ENCODE data around the gene ZKSCAN1.
"Not testable (repeated sequence)": the region's sequence is repeated elsewhere in the genome, so short reads cannot be mapped to it uniquely, and the experiment has no call there.

The ZKSCAN1 gene

DNA sequence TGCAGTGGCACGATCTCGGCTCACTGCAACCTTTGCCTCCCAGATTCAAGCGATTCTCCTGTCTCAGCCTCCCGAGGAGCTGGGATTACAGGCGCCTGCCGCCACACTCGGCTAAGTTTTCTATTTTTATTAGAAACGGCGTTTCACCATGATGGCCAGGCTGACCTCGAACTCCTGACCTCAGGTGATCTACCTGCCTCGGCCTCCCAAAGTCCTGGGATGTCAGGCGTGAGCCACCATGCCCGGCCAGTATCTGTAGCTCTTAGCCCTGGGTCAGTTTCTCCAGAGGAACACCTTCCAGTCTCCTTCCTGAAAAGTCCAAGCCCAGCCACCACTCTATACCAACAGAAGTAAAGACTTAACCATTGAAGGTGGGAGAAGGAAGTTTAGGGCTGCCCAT lies 15.2 kb upstream of the ZKSCAN1 start:
- DNase-seq (ENCODE audit: low read depth in 4 of 4, low spot score in 1 of 4) = no peak

DNA sequence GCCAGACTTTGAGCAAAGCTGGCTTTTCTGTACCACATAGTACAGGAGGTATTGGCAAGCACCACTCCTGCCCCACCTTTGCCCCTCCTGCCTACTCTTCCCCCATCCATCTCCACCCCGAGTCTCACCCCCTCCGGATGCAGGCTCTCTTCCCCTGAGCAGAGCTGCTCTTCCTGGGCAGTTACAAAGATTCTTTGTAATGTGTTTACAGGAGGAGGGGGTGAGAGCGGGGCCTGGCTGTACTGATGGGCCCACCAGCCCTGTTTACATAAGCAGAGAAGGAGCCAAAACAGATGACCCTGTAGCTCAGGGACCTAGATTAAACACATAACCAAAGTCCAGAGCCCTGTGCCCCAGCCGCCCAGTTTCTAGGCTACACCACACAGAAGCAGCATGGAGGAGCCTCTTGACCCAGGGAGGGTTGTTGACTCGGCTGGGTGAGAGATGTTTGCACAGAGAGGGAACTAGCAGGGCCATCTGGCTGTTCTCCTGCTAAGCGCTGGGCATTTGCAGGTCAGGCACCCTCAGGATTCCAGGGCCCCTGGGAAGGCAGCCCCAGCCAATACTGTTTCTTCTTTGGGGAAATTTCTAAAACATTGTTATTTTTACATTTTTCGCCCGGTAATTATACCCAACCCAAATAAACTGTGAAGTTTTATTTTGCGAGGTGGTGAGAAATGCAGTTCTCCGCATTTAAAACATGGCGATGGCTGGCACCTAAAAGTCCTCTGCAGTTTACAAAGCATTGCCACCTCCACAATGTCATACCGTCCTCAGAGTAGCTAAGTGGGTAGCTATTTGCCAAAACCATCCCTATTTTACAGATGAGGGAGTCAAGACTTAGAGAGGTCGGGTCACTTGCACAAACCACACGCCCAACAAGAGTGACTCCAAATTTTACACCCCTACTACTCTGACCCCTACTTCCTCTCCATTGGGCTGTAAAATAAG lies 11.4 kb upstream of the ZKSCAN1 start:
- DNase-seq (ENCODE audit: low read depth in 4 of 4, low spot score in 1 of 4) = no peak

DNA sequence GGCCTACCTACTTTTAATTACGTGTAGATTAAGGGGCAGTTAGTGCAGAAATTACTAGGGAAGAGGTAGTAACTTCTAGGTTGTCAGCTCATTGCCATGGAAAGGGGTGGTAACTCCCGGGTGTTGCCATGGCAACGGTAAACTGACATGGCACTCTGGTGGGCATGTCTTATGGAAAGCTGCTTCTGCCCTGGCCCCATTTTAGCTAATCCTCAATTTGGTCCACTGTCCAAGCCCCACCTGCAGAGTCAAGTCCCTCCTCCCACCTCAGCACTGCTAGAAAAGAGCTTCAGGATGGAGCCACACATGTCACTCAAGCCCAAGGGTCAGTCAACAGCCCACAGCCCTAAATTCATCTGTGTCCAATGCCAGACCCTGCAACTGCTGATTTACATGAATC lies 7.5 kb upstream of the ZKSCAN1 start:
- DNase-seq (ENCODE audit: low read depth in 4 of 4, low spot score in 1 of 4) = no peak

DNA sequence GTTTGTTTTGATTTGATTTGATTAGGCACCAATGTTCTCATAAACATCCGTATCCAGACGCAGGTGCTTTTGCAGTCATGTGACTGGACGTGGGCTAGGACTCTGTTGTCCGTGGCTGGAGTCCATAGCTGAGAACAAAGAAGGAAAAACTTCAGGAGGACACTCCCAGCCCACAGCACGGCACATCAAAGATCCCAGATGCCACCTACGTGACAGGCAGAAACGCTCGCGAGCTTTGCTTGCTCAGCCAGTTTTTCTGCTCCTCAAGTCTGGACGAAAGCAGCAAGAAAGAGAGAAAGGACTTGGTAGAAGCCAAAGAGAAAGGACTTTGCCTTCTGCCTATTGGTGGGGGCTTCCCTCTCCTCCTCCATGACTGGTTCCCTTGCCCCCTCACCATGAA lies 6.9 kb upstream of the ZKSCAN1 start:
- DNase-seq (ENCODE audit: low read depth in 4 of 4, low spot score in 1 of 4) = no peak

GRCh38 chr7:100009952-100010351 lies 5.4 kb upstream of the ZKSCAN1 start:
- not testable (repeated sequence) for DNase-seq (ENCODE audit: low read depth in 4 of 4, low spot score in 1 of 4)

DNA sequence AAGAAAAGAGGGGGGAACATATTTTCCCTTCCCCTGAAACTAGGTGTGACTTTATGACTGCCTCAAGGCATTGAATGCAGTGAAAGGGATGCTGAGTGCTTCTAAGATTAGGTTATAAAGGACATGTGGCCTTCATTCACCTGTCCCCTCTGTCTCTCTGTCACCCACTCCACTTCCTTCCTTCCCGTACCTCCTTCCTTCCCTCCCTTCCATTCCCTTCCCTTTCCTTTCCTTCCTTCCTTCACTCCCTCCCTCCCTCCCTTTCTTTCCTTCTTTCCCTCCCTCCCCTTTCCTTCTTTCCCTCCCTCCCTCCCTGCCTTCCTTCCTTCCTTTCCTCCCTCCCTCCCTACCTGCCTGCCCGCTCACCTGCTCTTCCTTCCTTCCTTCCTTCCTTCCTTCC lies 4.5 kb upstream of the ZKSCAN1 start:
- no peak for DNase-seq (ENCODE audit: low read depth in 4 of 4, low spot score in 1 of 4)

DNA sequence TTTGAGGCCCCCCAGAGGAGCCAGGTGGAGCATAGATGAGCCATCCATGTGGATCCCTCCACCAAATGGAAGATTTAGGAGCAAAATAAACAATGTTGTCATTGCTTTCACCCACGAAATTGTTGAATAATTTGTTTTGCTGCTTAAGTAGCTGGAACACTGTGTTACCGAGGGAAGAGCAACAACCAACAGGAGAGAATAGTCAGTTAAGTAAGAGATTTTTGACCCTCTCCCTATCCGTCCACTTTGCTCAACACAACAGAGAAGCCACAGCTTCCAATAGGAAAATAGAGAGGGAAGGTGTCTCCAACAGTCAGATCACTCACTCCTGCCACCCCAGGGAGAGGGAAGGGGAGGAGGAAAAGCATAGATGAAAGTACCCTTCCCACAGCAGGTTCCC lies 3.9 kb upstream of the ZKSCAN1 start:
- no peak for DNase-seq (ENCODE audit: low read depth in 4 of 4, low spot score in 1 of 4)

DNA sequence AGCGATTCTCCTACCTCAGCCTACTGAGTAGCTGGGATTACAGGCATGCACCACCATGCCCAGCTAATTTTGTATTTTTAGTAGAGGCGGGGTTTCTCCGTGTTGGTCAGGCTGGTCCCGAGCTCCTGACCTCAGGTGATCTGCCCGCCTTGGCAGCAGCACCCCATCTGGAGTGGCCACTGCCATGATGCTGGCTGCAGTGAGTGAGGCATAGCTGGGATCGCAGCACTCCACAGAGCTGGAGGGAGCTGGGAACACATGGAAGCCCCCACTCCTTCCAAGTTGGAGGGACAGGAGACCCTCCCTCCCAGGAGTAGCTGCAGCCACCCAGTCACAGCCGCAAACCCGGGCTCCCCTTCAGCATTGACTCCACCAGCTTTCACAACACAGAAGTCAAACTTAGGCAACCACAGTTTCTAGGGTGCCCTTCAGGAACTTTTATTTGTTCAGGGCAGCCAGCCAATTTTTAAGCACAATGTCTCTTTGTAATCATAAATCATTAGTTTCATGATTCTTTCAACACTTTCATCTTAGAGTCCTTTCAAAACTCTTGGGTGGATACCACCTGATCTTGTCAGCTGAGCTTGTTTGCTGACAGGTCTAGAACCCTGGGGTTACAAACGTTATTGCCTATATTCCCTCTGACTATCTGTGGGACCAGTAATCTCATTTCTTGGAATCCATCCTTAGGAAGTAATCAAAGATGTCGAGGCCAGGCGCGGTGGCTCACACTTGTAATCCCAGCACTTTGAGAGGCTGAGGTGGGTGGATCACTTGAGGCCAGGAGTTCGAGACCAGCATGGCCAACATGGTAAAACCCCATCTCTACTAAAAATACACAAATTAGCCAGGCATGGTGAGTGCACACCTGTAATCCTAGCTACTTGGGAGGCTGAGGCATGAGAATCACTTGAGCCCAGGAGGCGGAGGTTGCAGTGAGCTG lies 2.7 kb upstream of the ZKSCAN1 start:
- DNase-seq (ENCODE audit: low read depth in 4 of 4, low spot score in 1 of 4) = not testable (repeated sequence)

- peak in 1 of 4 experiments; percentile 19 for DNase-seq (ENCODE audit: low read depth in 4 of 4, low spot score in 1 of 4)
Observed at GRCh38 chr7:100013328-100013676, 2.1 kb upstream of the ZKSCAN1 start.

DNA sequence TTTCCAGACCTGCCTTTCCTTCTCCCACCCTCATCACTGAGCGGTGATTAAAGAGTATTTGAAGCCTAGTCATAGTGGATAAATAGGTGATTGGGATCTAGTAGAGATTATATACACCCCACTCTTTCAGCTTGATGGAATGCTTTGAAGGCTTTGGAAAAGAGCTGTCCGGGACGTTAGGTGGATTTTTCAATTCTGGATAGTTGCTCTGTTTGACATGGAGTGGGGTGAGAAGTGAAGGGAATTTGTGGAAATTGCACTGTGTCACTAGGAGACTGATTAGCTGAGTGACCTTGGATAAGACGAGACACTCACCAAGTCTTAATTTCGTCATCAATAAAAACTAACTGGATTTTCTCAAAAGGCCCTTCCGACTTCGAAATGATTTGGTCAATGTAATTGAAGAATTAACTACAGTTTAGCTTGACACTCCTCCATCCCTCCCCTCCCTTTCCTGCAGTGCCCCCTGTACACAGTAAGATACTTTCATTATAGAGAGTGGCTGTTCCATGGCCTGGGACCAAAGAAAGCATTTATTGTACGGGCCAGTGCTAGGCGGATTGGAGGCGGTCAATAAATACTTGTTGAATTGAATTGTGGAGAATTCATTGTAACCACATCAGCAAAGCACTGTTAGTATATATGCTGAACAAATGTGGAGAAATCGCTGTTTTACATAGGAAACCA lies 962 bp downstream of the ZKSCAN1 start:
- no peak for DNase-seq (ENCODE audit: low read depth in 4 of 4, low spot score in 1 of 4)

DNA sequence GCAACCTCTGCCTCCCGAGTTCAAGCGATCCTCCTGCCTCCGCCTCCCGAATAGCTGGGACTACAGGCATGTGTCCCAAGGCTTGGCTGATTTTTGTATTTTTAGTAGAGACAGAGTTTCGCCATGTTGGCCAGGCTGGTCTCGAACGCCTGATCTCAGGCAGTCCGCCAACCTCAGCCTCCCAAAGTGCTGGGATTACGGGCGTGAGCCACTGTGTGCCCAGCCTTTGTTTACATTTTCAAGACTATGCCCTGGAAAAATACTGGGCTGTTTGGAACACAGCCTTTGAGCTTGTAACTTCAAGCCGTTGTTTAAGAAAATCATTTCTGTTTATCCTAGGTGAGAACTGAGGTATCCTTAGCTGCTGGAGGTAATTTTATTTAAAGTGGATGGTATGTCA lies 1.9 kb downstream of the ZKSCAN1 start:
- DNase-seq (ENCODE audit: low read depth in 4 of 4, low spot score in 1 of 4) = no peak

- DNase-seq (ENCODE audit: low read depth in 4 of 4, low spot score in 1 of 4) = no peak
Observed at GRCh38 chr7:100017875-100018274, 2.5 kb downstream of the ZKSCAN1 start.

DNA sequence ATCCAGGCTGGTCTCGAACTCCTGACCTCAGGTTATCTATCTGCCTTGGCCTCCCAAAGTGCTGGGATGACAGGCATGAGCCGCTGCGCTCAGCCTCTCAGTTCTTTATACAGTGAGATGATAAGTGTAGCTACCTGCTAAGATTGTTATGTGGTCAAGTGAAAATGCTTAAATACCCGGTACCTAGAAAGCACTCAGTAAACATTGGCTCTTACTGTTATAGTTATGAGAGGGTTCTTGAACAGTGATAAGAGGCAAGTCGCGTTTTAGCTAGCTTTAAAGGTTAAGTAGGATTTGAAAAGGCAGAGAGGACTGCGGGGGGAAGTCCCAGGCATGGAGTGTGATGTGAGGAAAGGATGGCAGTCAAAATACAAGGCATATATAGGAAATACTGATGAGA lies 4.5 kb downstream of the ZKSCAN1 start:
- DNase-seq (ENCODE audit: low read depth in 4 of 4, low spot score in 1 of 4) = no peak

DNA sequence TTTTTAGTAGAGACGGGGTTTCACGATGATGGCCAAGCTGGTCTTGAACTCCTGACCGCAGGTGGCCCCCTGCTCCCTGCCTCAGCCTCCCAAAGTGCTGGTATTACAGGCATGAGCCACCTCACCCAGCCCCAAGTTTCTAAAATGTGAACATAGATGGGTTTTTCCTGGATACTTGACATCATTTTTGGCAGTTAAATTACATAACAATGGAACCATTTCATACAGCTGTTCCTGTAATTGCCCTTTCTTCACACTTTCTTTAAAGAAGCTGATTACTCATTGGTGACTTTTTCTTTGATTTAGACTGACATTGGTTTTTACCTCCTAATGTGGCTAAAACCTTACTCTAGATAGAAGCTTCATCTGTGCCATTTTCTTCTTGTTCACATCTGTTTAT lies 5.9 kb downstream of the ZKSCAN1 start:
- no peak for DNase-seq (ENCODE audit: low read depth in 4 of 4, low spot score in 1 of 4)

DNA sequence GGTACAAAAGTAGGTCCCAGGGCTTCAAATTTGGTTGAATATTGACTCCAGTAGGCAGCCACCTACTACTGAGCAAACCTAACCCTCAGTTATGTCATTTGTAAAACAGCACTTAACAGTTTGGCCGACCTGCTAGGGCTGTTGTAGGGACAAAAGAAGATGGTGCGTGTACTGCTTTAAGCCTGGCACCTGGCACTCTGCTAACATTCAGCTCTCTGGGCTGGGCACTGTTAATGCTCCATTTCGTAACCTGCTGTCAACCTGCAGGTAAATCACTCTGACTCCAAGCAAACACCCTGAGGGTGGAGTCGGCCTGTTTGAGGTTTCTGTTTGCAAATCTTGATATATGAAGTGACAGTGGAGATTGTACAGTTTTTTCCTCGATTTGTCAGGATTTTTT lies 7.2 kb downstream of the ZKSCAN1 start:
- no peak for DNase-seq (ENCODE audit: low read depth in 4 of 4, low spot score in 1 of 4)

DNA sequence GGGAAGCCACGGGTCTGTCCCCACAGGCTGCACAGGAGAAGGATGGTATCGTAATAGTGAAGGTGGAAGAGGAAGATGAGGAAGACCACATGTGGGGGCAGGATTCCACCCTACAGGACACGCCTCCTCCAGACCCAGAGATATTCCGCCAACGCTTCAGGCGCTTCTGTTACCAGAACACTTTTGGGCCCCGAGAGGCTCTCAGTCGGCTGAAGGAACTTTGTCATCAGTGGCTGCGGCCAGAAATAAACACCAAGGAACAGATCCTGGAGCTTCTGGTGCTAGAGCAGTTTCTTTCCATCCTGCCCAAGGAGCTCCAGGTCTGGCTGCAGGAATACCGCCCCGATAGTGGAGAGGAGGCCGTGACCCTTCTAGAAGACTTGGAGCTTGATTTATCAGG lies 8.1 kb downstream of the ZKSCAN1 start:
- DNase-seq (ENCODE audit: low read depth in 4 of 4, low spot score in 1 of 4) = no peak

GRCh38 chr7:100024020-100024619 lies 8.7 kb downstream of the ZKSCAN1 start:
- no peak for DNase-seq (ENCODE audit: low read depth in 4 of 4, low spot score in 1 of 4)

DNA sequence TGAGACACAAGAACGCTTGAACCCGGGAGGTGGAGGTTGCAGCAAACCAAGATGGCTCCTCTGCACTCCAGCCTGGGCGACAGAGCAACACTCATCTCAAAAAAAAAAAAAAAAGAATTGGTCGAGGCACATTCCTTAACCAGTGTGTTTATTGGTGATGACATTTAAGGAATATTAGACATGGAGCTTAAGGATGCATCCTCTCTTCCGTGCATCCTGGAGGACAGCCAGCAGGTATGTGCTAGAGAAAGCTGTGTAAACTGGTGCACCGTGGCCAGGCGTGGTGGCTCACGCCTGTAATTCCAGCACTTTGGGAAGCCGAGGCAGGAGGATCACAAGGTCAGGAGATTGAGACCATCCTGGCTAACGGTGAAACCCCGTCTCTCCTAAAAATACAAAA lies 11.8 kb downstream of the ZKSCAN1 start:
- no peak for DNase-seq (ENCODE audit: low read depth in 4 of 4, low spot score in 1 of 4)

DNA sequence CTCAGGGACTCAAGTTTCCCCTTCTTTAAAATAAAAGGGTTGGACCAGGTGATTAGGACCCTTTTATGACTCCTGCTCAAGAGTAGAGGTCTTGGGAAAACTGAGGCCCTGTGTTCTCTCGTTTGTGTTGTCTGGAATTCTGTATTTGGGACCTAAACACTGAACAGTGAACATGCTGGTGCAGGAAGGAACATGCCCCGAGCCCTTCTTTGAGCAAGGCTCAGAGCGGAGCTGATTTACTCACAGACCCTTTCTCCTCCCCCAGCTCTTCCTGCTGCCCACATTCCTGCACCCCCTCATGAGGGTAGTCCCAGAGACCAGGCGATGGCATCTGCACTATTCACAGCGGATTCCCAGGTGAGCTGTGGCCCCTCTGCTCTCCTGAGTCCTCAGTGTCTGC lies 14.2 kb downstream of the ZKSCAN1 start:
- no peak for DNase-seq (ENCODE audit: low read depth in 4 of 4, low spot score in 1 of 4)

GRCh38 chr7:100033526-100033925 lies 18.1 kb downstream of the ZKSCAN1 start:
- no peak for DNase-seq (ENCODE audit: low read depth in 4 of 4, low spot score in 1 of 4)

GRCh38 chr7:100034871-100035510 lies 19.6 kb downstream of the ZKSCAN1 start:
- no peak for DNase-seq (ENCODE audit: low read depth in 4 of 4, low spot score in 1 of 4)

All from stimulated activated CD4-positive, alpha-beta T cell treated with anti-CD3 and anti-CD28 coated beads, Interleukin-1b, Interleukin-23, amount 100 ng/mL, for 24 hours (primary cell).